RWPE2 (cell line): ENCODE data around the gene HDAC10.

Experiments used
- ATAC-seq: fragments of 200-7000 bp; cut with Tn5 transposase; 3 replicates; pipeline ENCODE4 v1.9.1; 2021; ENCODE audit warnings: low read depth
- DNase-seq: peaks from one replicate; pipeline ENCODE4 v3.0.0-alpha.2; 2020; ENCODE audit warnings: low spot score
- H3K27ac ChIP-seq: fragments of 450-650 bp; 2 replicates; pipeline ENCODE4 v1.5.1; 2017; ENCODE audit warnings: mild to moderate bottlenecking; ENCODE audit not compliant: poor library complexity, severe bottlenecking
- H3K27me3 ChIP-seq: fragments of 250-450 bp; sonication (Bioruptor Pico); 2 replicates; pipeline ENCODE4 v1.5.1; 2021; ENCODE audit warnings: mild to moderate bottlenecking, moderate library complexity; ENCODE audit not compliant: insufficient read depth, poor library complexity, severe bottlenecking
- H3K36me3 ChIP-seq: fragments of 250-450 bp; sonication (Bioruptor Pico); 2 replicates; pipeline ENCODE4 v1.5.1; 2020; ENCODE audit warnings: low read depth, mild to moderate bottlenecking, moderate library complexity
- H3K4me1 ChIP-seq: fragments of 250-450 bp; sonication (Bioruptor Pico); 2 replicates; pipeline ENCODE4 v1.5.1; 2021; ENCODE audit warnings: mild to moderate bottlenecking, moderate library complexity; ENCODE audit not compliant: insufficient read depth, poor library complexity, severe bottlenecking
- H3K4me3 ChIP-seq: fragments of 250-450 bp; sonication (Bioruptor Pico); 2 replicates; pipeline ENCODE4 v1.5.1; 2021; ENCODE audit warnings: mild to moderate bottlenecking, moderate library complexity; ENCODE audit not compliant: severe bottlenecking
- H3K9me3 ChIP-seq: fragments of 250-450 bp; sonication (Bioruptor Pico); 2 replicates; pipeline ENCODE4 v1.5.1; 2021; ENCODE audit warnings: mild to moderate bottlenecking, moderate library complexity; ENCODE audit not compliant: severe bottlenecking
- TF ChIP-seq, protein P1 (sequence below): fragments of 450-650 bp; IDR thresholded peaks from one replicate; pipeline ENCODE4 v1.5.1; 2017; ENCODE audit warnings: mild to moderate bottlenecking, moderate library complexity; ENCODE audit not compliant: poor library complexity, severe bottlenecking

The HDAC10 gene

DNA sequence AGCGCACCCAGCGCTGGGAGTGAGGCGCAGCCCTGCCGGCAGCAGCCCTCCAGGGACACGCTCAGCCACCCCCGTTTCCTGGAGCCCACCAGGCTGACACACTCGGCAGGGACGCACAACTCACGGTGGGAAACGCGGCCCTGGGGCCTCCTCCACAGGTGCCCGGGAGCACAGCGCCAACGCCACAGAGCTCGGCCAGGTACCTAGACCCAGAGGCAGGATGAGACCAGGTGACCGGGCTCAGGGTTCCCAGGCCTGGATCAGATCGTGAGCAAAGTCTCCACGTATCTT, 24.2 kb downstream of the HDAC10 start:
- DNase-seq, result peak; percentile 49
- no peaks in the 10 kb centered on the region for H3K4me1 ChIP-seq
- no peak overlapping the region for H3K27ac ChIP-seq
- ATAC-seq, result no peak
- H3K27me3 ChIP-seq, result no peaks in the 10 kb centered on the region
- H3K9me3 ChIP-seq, result no peaks in the 10 kb centered on the region
- TF ChIP-seq, protein P1, sequence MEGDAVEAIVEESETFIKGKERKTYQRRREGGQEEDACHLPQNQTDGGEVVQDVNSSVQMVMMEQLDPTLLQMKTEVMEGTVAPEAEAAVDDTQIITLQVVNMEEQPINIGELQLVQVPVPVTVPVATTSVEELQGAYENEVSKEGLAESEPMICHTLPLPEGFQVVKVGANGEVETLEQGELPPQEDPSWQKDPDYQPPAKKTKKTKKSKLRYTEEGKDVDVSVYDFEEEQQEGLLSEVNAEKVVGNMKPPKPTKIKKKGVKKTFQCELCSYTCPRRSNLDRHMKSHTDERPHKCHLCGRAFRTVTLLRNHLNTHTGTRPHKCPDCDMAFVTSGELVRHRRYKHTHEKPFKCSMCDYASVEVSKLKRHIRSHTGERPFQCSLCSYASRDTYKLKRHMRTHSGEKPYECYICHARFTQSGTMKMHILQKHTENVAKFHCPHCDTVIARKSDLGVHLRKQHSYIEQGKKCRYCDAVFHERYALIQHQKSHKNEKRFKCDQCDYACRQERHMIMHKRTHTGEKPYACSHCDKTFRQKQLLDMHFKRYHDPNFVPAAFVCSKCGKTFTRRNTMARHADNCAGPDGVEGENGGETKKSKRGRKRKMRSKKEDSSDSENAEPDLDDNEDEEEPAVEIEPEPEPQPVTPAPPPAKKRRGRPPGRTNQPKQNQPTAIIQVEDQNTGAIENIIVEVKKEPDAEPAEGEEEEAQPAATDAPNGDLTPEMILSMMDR, result no peak
- H3K36me3 ChIP-seq, result peaks cover 29% of the 10 kb centered on the region
- no peak overlapping the region for H3K4me3 ChIP-seq

DNA sequence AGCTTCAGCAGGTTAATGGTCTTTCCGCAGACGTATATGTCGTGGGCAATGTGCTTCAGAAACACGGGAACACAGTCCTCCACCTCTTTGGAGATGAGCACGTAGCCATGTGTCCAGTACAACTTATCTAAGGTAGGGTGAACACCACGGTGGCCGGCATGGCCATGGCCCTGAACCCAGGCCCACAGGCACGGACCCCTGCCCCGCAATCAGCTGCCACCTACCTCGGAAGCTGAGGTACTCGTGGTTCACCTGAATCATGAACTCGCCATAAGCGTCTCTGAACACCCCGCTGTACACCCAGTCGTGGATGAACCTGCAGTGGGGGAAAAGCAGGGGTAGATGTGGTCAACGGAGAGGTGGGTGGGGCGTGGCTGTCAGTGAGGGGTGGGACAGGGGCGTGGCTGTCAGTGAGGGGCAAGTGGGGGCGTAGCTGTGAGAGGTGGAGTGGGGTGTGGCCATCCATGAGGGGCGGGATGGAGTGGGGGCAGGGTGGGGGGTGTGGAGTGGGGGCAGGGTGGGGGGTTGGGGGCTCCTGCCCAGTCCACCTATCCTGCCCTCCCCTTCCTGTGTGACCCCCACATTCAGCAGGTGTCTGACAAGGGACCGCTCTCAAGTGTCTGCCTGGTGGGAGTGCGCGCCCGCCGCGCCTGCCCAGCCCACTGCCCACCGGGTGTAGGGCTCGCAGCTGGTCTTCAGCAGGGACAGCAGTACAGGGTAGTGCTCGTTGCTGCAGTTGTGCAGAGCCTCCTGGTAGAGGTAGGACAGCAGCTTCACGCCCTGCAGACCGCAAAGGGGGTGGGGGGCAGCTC, 24.8 kb downstream of the HDAC10 start:
- peaks cover 33% of the 10 kb centered on the region for H3K36me3 ChIP-seq

DNA sequence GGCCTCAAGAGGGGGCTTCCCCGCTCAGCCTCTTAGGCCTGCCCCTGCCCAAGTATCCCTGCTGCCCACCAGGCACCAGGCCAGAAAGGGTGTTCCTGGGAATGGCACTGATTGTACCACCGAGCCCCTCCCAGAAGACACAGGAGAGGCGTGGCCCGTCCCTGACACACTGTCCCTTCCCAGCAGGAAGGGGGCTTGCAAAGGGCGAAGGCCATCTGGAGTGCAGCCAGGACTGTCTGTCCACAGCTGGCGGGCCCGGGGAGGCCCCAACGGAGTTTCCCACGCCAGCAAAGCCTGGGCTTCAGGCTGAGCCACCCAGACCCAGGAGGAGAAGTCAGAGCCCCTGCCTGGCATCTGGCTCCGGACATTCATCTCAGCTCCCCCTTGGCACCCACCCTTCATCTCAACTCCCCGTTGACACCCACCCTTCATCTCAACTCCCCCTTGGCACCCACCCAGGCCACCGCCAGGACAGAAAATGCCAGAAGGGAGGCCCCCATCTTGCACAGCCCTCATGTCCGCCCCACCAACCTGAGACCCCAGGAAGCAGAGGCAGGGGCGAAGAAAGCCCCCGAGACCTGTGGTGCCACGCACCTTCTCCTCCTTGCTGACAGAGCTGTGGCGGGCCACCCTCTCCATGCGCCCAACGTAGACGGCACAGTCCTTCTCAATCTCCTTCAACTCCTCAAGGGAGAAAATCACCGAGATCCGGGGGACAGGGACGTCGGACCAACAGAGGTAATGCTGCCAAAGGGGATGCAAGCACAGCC, 25.7 kb downstream of the HDAC10 start:
- no peak for ATAC-seq
- H3K27ac ChIP-seq, result no peak overlapping the region
- H3K36me3 ChIP-seq, result peaks cover 37% of the 10 kb centered on the region
- DNase-seq, result peak; percentile 49
- H3K4me1 ChIP-seq, result no peaks in the 10 kb centered on the region
- TF ChIP-seq, protein P1, result no peak
- no peaks in the 10 kb centered on the region for H3K27me3 ChIP-seq
- no peak overlapping the region for H3K4me3 ChIP-seq
- no peaks in the 10 kb centered on the region for H3K9me3 ChIP-seq

More for the DNA sequence above, 24.8 kb downstream of the HDAC10 start:
- Histone ChIP-seq H3K9me3 (no peaks in the 10 kb centered on the region), H3K27me3 (no peaks in the 10 kb centered on the region), H3K27ac (no peak overlapping the region), H3K4me3 (no peak overlapping the region), H3K4me1 (no peaks in the 10 kb centered on the region)
- TF ChIP-seq, protein P1, result no peak
- ATAC-seq (no peak), DNase-seq (peak; percentile 52)

DNA sequence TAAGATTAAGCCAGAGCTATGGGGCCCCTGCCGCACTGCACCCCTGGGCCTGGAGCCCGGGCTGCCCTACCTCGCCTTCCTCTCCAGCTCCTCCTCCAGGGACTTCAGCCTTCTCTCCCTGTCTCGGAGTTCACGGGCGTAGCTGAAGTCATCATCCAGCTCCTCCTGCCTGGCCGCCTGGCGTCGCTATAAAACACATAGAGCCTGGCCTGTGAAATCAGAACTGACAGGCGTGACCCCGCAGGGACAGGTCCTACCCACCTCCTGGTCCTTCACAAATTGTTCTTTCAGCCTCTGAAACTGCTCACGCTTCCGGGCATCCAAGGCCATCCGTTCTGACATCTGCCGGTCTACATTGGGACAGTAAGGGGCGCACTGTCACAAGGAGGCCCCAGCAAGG, 27.0 kb downstream of the HDAC10 start:
- no peak for ATAC-seq
- H3K36me3 ChIP-seq, result peaks cover 37% of the 10 kb centered on the region

More for the DNA sequence above, 27.0 kb downstream of the HDAC10 start:
- Histone ChIP-seq H3K27me3 (no peaks in the 10 kb centered on the region), H3K4me3 (no peak overlapping the region), H3K4me1 (no peaks in the 10 kb centered on the region), H3K9me3 (no peaks in the 10 kb centered on the region), H3K27ac (no peak overlapping the region)
- no peak for DNase-seq
- TF ChIP-seq, protein P1, result no peak
